ENCODE measurements around the gene SEMA6A.

GRCh38 chr5:116411101-116411571 lies 163.5 kb downstream of the SEMA6A start:
- TF ChIP-seq POLR2A (IDR thresholded peaks at IDR 0.05) (no peak), POLR2AphosphoS5 (IDR thresholded peaks at IDR 0.05) (no peak), CTCF (IDR thresholded peaks at IDR 0.05) (no peak)

All from transverse colon (tissue), 4 donors.